T-helper 1 cell treated with Interleukin-12 subunit alpha and Interleukin-12 subunit beta and Interleukin-4 antibody, amounts not matched to agents 30 μg/mL and 1 μg/mL, for 36 hours (primary cell): ENCODE measurements around the gene TRIM28.

Experiments
- H3K27ac Mint-ChIP-seq: one replicate; pipeline ENCODE4 v1.8.0; 2021; ENCODE audit warnings: mild to moderate bottlenecking, mixed read lengths
- H3K27me3 Mint-ChIP-seq: one replicate; pipeline ENCODE4 v1.8.0; 2021; ENCODE audit warnings: low read depth, mixed read lengths
- H3K36me3 Mint-ChIP-seq: one replicate; pipeline ENCODE4 v1.8.0; 2021; ENCODE audit warnings: low read depth, mixed read lengths
- H3K4me1 Mint-ChIP-seq: one replicate; pipeline ENCODE4 v1.8.0; 2021; ENCODE audit warnings: low read depth, mixed read lengths
- H3K4me3 Mint-ChIP-seq: one replicate; pipeline ENCODE4 v1.8.0; 2021; ENCODE audit warnings: mild to moderate bottlenecking, moderate library complexity, mixed read lengths
- H3K9me3 Mint-ChIP-seq: one replicate; pipeline ENCODE4 v1.8.0; 2021; ENCODE audit warnings: mixed read lengths

The TRIM28 gene

DNA sequence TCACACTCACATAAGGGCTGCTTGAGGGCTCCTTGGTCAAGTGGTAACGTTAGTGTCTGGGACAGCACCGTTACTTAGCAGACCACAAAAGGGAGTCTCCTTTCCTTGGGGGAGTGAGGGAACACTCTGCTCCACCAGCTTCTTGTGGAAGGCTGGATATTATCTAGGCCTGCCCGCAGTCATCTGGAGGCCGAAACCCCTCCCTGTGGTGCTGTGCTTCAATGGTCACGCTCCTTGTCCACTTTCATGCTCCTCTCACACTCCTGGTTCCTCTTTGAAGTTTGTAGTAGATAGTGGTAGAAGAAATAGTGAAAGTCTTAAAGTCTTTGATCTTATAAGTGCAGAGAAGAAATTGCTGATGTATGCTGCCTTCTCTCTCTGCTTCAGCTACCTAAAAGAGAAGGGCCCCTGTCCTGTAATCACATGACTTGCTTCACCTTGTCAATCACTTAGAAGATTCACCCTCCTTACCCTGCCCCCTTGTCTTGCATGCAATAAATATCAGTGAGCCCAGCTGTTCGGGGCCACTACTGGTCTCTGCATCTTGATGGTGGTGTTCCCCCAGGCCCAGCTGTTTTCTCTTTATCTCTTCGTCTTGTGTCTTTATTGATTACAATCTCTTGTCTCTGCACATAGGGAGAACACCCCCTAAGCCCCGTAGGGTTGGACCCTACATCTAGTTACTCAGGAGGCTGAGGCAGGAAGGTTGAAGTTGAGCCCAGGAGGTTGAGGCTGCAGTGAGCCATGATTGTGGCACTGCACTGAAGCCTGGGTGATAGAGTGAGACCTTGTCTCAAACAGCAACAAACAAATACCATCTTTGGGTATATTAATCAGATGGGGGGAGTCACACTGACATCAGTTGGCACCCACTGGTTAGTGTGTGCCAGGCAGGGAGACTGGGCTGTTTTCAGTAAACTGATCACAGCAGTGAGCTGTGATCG is 40.9 kb downstream of the TRIM28 start:
- H3K9me3 Mint-ChIP-seq, result no peaks in the 10 kb centered on the region
- H3K4me1 Mint-ChIP-seq, result peaks cover 10% of the 10 kb centered on the region
- H3K4me3 Mint-ChIP-seq, result no peak overlapping the region
- no peaks in the 10 kb centered on the region for H3K27me3 Mint-ChIP-seq
- peaks cover 12% of the 10 kb centered on the region for H3K36me3 Mint-ChIP-seq
- no peak overlapping the region for H3K27ac Mint-ChIP-seq

GRCh38 chr19:58585442-58586132 is 41.7 kb downstream of the TRIM28 start:
- Mint-ChIP-seq H3K4me3 (no peak overlapping the region), H3K36me3 (peaks cover 12% of the 10 kb centered on the region), H3K27me3 (no peaks in the 10 kb centered on the region), H3K9me3 (no peaks in the 10 kb centered on the region), H3K27ac (no peak overlapping the region), H3K4me1 (peaks cover 10% of the 10 kb centered on the region)

- H3K4me1 Mint-ChIP-seq, result peaks cover 4% of the 10 kb centered on the region
- H3K27ac Mint-ChIP-seq, result no peak overlapping the region
- no peaks in the 10 kb centered on the region for H3K27me3 Mint-ChIP-seq
- H3K4me3 Mint-ChIP-seq, result no peak overlapping the region
- no peaks in the 10 kb centered on the region for H3K9me3 Mint-ChIP-seq
- H3K36me3 Mint-ChIP-seq, result peaks cover 11% of the 10 kb centered on the region
These were observed 42.4 kb downstream of the TRIM28 start for GRCh38 chr19:58586133-58586765.
